WTC11 (cell line): ENCODE results near the gene UTS2B. TPM values are rescaled to one million over a fixed set of nuclear protein-coding genes. Genes with fewer than 3 reads are reported as not detected.
"Not testable (repeated sequence)": the region's sequence is repeated elsewhere in the genome, so short reads cannot be mapped to it uniquely, and the experiment has no call there.

Experiments used
- ATAC-seq: fragments of 200-7000 bp; cut with Tn5 transposase; 2 replicates; pipeline ENCODE4 v1.10.0; 2021; ENCODE audit warnings: mild to moderate bottlenecking, moderate library complexity
- CTCF ChIA-PET: fragments of 300-600 bp; sonication (Branson Sonifier 250); formaldehyde crosslinking; loops from one replicate; lab custom pipeline; 2021; ENCODE audit warnings: antibody characterized with exemption; lab: Charles Lee
- POLR2A ChIA-PET: fragments of 350-600 bp; sonication (Branson Sonifier 250); formaldehyde crosslinking; loops from one replicate; lab custom pipeline; 2021; ENCODE audit warnings: antibody characterized with exemption; lab: Charles Lee
- DNase-seq: peaks from one replicate; pipeline ENCODE4 v3.0.0; 2021; ENCODE audit warnings: low spot score
- H3K27ac Mint-ChIP-seq: 2 replicates; pipeline ENCODE4 v1.8.0; 2021; ENCODE audit warnings: mixed read lengths
- H3K27me3 Mint-ChIP-seq: 2 replicates; pipeline ENCODE4 v1.8.0; 2021; ENCODE audit warnings: low read depth, mild to moderate bottlenecking, moderate library complexity, mixed read lengths
- H3K36me3 Mint-ChIP-seq: 2 replicates; pipeline ENCODE4 v1.8.0; 2021; ENCODE audit warnings: mixed read lengths
- H3K4me1 Mint-ChIP-seq: 2 replicates; pipeline ENCODE4 v1.8.0; 2022; ENCODE audit warnings: mixed read lengths
- H3K4me3 Mint-ChIP-seq: 2 replicates; pipeline ENCODE4 v1.8.0; 2021; ENCODE audit warnings: mild to moderate bottlenecking, moderate library complexity, mixed read lengths
- H3K9me3 Mint-ChIP-seq: 2 replicates; pipeline ENCODE4 v1.8.0; 2021; ENCODE audit warnings: mixed read lengths
- ATF1 ChIP-seq: sonication (generic); formaldehyde crosslinking; IDR thresholded peaks from 2 replicates; pipeline ENCODE4 v1.8.1; 2023; ENCODE audit warnings: mild to moderate bottlenecking, moderate library complexity, missing genetic modification reagents
- FOXP1 ChIP-seq: sonication (generic); formaldehyde crosslinking; IDR thresholded peaks from 2 replicates; pipeline ENCODE4 v1.8.0; 2022; ENCODE audit warnings: missing genetic modification reagents, mild to moderate bottlenecking, moderate library complexity, borderline replicate concordance
- NR3C1 ChIP-seq: sonication (generic); formaldehyde crosslinking; conservative IDR thresholded peaks from 2 replicates; pipeline ENCODE4 v1.8.1; 2023; ENCODE audit warnings: low read depth, mild to moderate bottlenecking, missing genetic modification reagents
- SP1 ChIP-seq: sonication (generic); formaldehyde crosslinking; conservative IDR thresholded peaks from 2 replicates; pipeline ENCODE4 v1.8.1; 2022; ENCODE audit warnings: missing genetic modification reagents
- TEAD1 ChIP-seq: sonication (generic); formaldehyde crosslinking; IDR thresholded peaks from 2 replicates; pipeline ENCODE4 v1.8.0; 2022; ENCODE audit warnings: mild to moderate bottlenecking, missing genetic modification reagents
- ZNF232 ChIP-seq: sonication (generic); formaldehyde crosslinking; IDR thresholded peaks from 2 replicates; pipeline ENCODE4 v1.8.0; 2022; ENCODE audit warnings: mild to moderate bottlenecking, missing genetic modification reagents
- ZNF416 ChIP-seq: fragments of 250-450 bp; sonication (Bioruptor Pico); IDR thresholded peaks from 2 replicates; pipeline ENCODE4 v1.9.0; 2021; ENCODE audit warnings: mild to moderate bottlenecking, inconsistent platforms
- total RNA-seq: library from RNA; stranded (reverse); gene quantifications from 3 replicates; pipeline ENCODE4 v1.2.3, GENCODE V29; 2021
- TF ChIP-seq, protein P1 (sequence below): sonication (generic); formaldehyde crosslinking; IDR thresholded peaks from 2 replicates; pipeline ENCODE4 v1.8.1; 2022; ENCODE audit warnings: low read depth, missing genetic modification reagents, borderline replicate concordance
- TF ChIP-seq, protein P2 (sequence below): sonication (generic); formaldehyde crosslinking; conservative IDR thresholded peaks from 2 replicates; pipeline ENCODE4 v1.8.1; 2023; ENCODE audit warnings: mild to moderate bottlenecking, low read depth, missing genetic modification reagents, moderate library complexity
- TF ChIP-seq, protein P3 (sequence below): fragments of 250-450 bp; sonication (Bioruptor Pico); conservative IDR thresholded peaks from 2 replicates; pipeline ENCODE4 v1.9.0; 2021; ENCODE audit warnings: mild to moderate bottlenecking
- TF ChIP-seq, protein P4 (sequence below): sonication (generic); formaldehyde crosslinking; IDR thresholded peaks from 2 replicates; pipeline ENCODE4 v1.8.0; 2022; ENCODE audit warnings: mild to moderate bottlenecking, missing genetic modification reagents

UTS2B gene
- total RNA-seq, 1 experiment from 2014 or later: not detected

DNA sequence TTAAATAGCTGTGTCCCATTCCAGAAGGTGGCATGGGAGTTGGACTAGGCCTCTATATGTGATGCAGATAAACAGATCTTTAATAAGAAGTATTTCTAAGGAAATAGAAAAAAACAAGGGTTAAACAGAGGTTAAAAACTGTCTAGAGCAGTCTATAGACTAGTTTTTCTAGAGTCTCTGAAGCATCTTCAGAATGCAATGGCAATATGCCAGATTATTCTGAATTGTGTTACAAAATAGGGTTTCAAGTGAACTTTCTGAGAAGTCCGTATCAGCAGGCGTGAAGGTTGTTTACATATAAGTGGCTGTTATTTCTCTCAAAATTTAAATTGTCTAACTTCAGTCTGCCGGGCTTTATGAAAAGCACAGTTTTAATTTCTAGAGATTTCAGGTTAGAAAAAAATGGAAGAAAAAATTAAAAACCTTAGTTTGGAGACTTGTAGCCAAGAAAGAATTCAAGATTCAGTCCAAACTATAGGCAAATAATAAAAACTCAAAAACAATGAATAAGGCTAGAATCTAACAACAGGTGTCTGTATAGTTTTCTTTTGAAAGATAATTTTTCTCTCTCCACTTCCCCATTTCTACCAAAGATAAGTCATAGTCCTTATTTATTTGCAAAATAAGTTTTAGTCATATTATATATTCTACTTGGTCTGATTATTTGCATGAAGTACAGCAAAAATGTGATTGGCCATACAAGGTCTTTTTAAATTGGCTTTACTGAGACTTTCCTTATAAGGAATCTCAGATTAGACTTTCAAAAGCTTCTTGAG, 76.0 kb downstream of the UTS2B start:
- H3K36me3 Mint-ChIP-seq: no peaks in the 10 kb centered on the region
- no peak overlapping the region for H3K4me3 Mint-ChIP-seq
- ATAC-seq (no peak), DNase-seq (no peak)
- CTCF ChIA-PET: no interaction called here
- H3K27ac Mint-ChIP-seq: peak overlapping the region; percentile 54
- no peak for TF ChIP-seq ZNF416
- TF ChIP-seq, protein P1, sequence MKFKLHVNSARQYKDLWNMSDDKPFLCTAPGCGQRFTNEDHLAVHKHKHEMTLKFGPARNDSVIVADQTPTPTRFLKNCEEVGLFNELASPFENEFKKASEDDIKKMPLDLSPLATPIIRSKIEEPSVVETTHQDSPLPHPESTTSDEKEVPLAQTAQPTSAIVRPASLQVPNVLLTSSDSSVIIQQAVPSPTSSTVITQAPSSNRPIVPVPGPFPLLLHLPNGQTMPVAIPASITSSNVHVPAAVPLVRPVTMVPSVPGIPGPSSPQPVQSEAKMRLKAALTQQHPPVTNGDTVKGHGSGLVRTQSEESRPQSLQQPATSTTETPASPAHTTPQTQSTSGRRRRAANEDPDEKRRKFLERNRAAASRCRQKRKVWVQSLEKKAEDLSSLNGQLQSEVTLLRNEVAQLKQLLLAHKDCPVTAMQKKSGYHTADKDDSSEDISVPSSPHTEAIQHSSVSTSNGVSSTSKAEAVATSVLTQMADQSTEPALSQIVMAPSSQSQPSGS (CRISPR knock-in tag): no peak
- TF ChIP-seq FOXP1 (CRISPR knock-in tag): no peak
- H3K4me1 Mint-ChIP-seq: peaks cover 66% of the 10 kb centered on the region
- no peaks in the 10 kb centered on the region for H3K9me3 Mint-ChIP-seq
- POLR2A ChIA-PET: no interaction called here
- H3K27me3 Mint-ChIP-seq: no peaks in the 10 kb centered on the region

DNA sequence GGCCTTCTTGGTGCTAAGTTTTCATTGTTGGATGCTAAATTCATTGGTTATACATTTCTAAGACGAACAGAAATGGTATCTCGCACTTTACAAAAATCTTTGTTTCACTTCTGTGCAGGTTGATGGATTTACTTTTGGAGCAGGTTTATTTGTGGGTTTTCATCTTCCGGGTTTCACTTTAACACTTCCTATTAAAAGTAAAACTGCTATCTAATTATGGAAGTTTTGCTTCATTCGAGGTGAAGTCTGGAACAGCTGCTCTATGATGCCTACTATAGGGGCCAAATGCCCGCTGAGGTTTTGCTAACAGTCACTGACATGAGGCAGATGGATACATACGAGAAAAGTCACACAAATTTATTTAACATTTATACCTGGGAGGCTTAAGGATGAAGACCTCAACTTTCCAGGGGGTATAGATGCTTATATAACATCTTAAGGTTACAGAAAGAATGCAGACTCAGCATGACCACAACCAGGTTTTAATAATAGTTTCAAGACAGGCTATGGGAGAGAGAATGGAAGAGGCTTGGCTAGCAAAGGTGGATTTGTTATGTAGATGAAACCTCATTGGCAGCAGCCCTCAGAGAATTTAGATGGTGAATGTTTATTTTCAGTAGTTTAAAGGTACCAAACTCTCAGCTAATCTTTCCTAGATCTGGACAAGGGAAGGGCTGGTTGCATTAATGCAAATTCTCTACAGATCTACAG, 77.1 kb downstream of the UTS2B start:
- TF ChIP-seq, protein P2, sequence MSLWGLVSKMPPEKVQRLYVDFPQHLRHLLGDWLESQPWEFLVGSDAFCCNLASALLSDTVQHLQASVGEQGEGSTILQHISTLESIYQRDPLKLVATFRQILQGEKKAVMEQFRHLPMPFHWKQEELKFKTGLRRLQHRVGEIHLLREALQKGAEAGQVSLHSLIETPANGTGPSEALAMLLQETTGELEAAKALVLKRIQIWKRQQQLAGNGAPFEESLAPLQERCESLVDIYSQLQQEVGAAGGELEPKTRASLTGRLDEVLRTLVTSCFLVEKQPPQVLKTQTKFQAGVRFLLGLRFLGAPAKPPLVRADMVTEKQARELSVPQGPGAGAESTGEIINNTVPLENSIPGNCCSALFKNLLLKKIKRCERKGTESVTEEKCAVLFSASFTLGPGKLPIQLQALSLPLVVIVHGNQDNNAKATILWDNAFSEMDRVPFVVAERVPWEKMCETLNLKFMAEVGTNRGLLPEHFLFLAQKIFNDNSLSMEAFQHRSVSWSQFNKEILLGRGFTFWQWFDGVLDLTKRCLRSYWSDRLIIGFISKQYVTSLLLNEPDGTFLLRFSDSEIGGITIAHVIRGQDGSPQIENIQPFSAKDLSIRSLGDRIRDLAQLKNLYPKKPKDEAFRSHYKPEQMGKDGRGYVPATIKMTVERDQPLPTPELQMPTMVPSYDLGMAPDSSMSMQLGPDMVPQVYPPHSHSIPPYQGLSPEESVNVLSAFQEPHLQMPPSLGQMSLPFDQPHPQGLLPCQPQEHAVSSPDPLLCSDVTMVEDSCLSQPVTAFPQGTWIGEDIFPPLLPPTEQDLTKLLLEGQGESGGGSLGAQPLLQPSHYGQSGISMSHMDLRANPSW: no peak
- TF ChIP-seq TEAD1 (0 out of 2 replicates have a peak, but pooled peaks have one; percentile 16), NR3C1 (CRISPR knock-in tag) (no peak)
- TF ChIP-seq, protein P3, sequence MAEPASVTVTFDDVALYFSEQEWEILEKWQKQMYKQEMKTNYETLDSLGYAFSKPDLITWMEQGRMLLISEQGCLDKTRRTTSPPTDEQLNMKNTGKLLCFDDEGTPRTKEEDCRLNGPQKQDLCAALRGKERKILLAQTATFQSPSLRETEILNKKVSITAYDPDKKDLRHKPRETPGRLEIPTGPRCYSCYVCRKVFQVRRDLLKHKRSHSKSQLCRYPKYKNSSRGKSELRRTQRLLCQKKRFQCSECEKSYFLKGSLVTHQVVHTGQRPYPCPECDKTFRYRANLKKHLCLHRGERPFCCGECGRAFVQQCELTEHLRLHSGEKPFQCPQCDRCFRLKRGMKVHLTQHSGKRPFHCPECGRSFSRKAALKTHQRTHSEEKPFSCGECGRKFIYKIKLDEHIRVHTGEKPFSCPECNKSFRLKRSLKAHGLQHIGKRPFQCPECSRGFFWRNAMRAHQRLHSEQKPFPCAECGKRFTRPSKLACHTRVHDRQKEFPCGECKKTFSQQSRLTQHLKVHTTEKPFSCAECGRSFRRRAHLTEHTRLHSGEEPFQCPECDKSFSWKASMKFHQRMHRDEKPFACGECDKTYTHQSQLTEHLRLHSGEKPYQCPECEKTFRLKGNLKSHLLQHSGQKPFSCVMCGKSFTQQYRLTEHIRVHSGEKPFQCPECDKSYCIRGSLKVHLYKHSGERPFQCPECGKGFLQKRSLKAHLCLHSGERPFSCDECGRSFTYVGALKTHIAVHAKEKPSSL: no peak
- TF ChIP-seq, protein P1 (CRISPR knock-in tag): no peak
- Mint-ChIP-seq H3K27ac (peak overlapping the region; percentile 93), H3K4me3 (peak overlapping the region; percentile 44), H3K36me3 (no peaks in the 10 kb centered on the region), H3K9me3 (no peaks in the 10 kb centered on the region), H3K27me3 (no peaks in the 10 kb centered on the region), H3K4me1 (peaks cover 62% of the 10 kb centered on the region)
- ChIA-PET POLR2A (no interaction called here), CTCF (no interaction called here)
- DNase-seq (no peak), ATAC-seq (peak; percentile 90)

DNA sequence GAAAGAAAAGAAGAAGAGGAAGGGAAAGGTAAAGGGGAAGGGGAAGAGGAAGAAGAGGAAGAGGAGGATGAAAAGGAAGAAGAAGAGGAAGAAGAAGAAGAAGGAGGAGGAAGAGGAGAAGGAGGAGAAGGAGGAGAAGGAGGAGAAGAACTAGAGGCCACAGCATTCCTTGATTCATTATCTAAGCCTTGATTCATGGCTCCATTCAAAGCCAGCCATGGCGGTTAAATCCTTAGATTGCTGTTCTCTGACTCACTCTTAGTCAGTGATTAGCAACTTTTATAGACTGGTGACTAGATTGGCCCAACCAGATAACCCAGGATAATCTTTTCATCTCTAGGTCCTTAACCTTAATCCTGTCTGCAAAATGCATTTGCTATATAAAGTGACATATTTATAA, 83.7 kb downstream of the UTS2B start:
- peaks cover 20% of the 10 kb centered on the region for H3K4me1 Mint-ChIP-seq

DNA sequence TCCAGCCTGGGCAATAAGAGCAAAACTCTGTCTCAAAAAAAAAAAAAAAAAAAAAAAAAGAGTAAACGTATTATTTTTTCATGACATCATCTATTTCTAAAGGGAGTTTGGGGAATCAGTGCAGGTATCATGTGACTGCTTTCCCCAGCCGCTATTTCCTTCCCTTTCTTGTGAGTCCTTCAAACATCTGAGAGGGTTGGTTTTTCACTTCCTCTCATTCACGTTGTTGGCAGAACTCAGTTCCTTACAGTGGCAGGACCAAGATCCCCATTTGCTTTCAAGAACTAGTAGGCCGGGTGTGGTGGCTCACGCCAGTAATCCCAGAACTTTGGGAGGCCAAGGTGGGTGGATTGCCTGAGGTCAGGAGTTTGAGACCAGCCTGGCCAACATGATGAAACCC, 84.3 kb downstream of the UTS2B start:
- H3K27ac Mint-ChIP-seq, H3K27me3 Mint-ChIP-seq, H3K36me3 Mint-ChIP-seq, CTCF ChIA-PET, H3K9me3 Mint-ChIP-seq, H3K4me3 Mint-ChIP-seq, DNase-seq, POLR2A ChIA-PET, ATAC-seq: not testable (repeated sequence)
- H3K4me1 Mint-ChIP-seq: peaks cover 19% of the 10 kb centered on the region

More for the DNA sequence above, 83.7 kb downstream of the UTS2B start:
- no peaks in the 10 kb centered on the region for H3K9me3 Mint-ChIP-seq
- ChIA-PET CTCF (no interaction called here), POLR2A (no interaction called here)
- ATAC-seq (no peak), DNase-seq (no peak)
- no peaks in the 10 kb centered on the region for H3K27me3 Mint-ChIP-seq
- no peak overlapping the region for H3K27ac Mint-ChIP-seq
- no peaks in the 10 kb centered on the region for H3K36me3 Mint-ChIP-seq
- no peak overlapping the region for H3K4me3 Mint-ChIP-seq
- TF ChIP-seq, protein P2: no peak
- TF ChIP-seq SP1: no peak
- no peak for TF ChIP-seq ZNF232 (CRISPR knock-in tag)
- TF ChIP-seq ATF1: no peak
- TF ChIP-seq, protein P4, sequence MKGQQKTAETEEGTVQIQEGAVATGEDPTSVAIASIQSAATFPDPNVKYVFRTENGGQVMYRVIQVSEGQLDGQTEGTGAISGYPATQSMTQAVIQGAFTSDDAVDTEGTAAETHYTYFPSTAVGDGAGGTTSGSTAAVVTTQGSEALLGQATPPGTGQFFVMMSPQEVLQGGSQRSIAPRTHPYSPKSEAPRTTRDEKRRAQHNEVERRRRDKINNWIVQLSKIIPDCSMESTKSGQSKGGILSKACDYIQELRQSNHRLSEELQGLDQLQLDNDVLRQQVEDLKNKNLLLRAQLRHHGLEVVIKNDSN: no peak
